HEK293 (cell line): ENCODE results near the gene PRKCE.

ENCODE experiments used
- CTCF ChIA-PET: fragments of 350-600 bp; formaldehyde crosslinking; extraction: SDS; loops from one replicate; lab custom pipeline; 2021; ENCODE audit warnings: antibody characterized with exemption; lab: Yijun Ruan, JAX
- POLR2A ChIA-PET: fragments of 300-600 bp; formaldehyde crosslinking; extraction: SDS; loops from one replicate; lab custom pipeline; 2020; ENCODE audit warnings: antibody characterized with exemption, inconsistent platforms; lab: Yijun Ruan, JAX
- H3K27ac ChIP-seq: fragments of 200-500 bp; sonication (Bioruptor generic); 2 replicates; pipeline ENCODE4 v1.5.1; 2014; ENCODE audit warnings: low read depth, low read length, control low read depth, inconsistent platforms; ENCODE audit errors: extremely low read depth
- H3K36me3 ChIP-seq, 2 experiments: fragments of 200-500 bp in 1 of 2; sonication (Bioruptor generic) in 1 of 2; 1 replicate in 1 of 2; 2 replicates in 1 of 2; pipeline ENCODE4 v1.5.1; 2014 to 2017; ENCODE audit warnings: inconsistent platforms in 2 of 2, low read length in 2 of 2; ENCODE audit not compliant: control insufficient read depth in 2 of 2, insufficient read depth in 1 of 2
- H3K4me1 ChIP-seq: fragments of 200-500 bp; sonication (Bioruptor generic); 2 replicates; pipeline ENCODE4 v1.5.1; 2014; ENCODE audit warnings: mild to moderate bottlenecking, low read length, inconsistent platforms; ENCODE audit not compliant: control insufficient read depth, insufficient read depth
- H3K4me3 ChIP-seq: 2 replicates; pipeline ENCODE4 v1.5.1; 2011; ENCODE audit warnings: low read depth, mild to moderate bottlenecking, control low read depth, low read length, moderate library complexity
- H3K9me3 ChIP-seq: fragments of 200-500 bp; sonication (Bioruptor generic); 2 replicates; pipeline ENCODE4 v1.5.1; 2014; ENCODE audit warnings: low read depth, low read length, inconsistent platforms; ENCODE audit not compliant: control insufficient read depth, insufficient read depth
- HOXD13 ChIP-seq: sonication (generic); formaldehyde crosslinking; IDR thresholded peaks from 2 replicates; pipeline ENCODE4 v1.8.0; 2022; ENCODE audit warnings: missing genetic modification reagents, borderline replicate concordance
- REST ChIP-seq: fragments of 450-650 bp; formaldehyde crosslinking; IDR thresholded peaks from 2 replicates; pipeline ENCODE4 v1.5.1; 2016; ENCODE audit warnings: missing biosample characterization, missing genetic modification characterization
- ZBTB10 ChIP-seq: fragments of 450-650 bp; formaldehyde crosslinking; IDR thresholded peaks from 2 replicates; pipeline ENCODE4 v1.5.1; 2016; ENCODE audit warnings: missing biosample characterization, missing genetic modification characterization
- ZFP37 ChIP-seq: fragments of 450-650 bp; formaldehyde crosslinking; IDR thresholded peaks from 2 replicates; pipeline ENCODE4 v1.5.1; 2016; ENCODE audit warnings: missing biosample characterization, missing genetic modification characterization
- ZFP41 ChIP-seq: fragments of 450-650 bp; formaldehyde crosslinking; IDR thresholded peaks from 2 replicates; pipeline ENCODE4 v1.5.1; 2016; ENCODE audit warnings: missing biosample characterization, missing genetic modification characterization, borderline replicate concordance
- ZNF112 ChIP-seq: fragments of 450-650 bp; formaldehyde crosslinking; IDR thresholded peaks from 2 replicates; pipeline ENCODE4 v1.5.0; 2017; ENCODE audit warnings: missing biosample characterization, missing genetic modification characterization
- ZNF214 ChIP-seq: fragments of 450-650 bp; formaldehyde crosslinking; IDR thresholded peaks from 2 replicates; pipeline ENCODE4 v1.5.1; 2017; ENCODE audit warnings: missing biosample characterization, mild to moderate bottlenecking, missing genetic modification characterization, borderline replicate concordance
- ZNF280C ChIP-seq: fragments of 450-650 bp; formaldehyde crosslinking; IDR thresholded peaks from 2 replicates; pipeline ENCODE4 v1.5.1; 2016; ENCODE audit warnings: missing biosample characterization, missing genetic modification characterization
- ZNF571 ChIP-seq: fragments of 450-650 bp; formaldehyde crosslinking; IDR thresholded peaks from 2 replicates; pipeline ENCODE4 v1.5.0; 2017; ENCODE audit warnings: missing biosample characterization, missing genetic modification characterization
- ZNF654 ChIP-seq: fragments of 450-650 bp; formaldehyde crosslinking; IDR thresholded peaks from 2 replicates; pipeline ENCODE4 v1.5.1; 2016; ENCODE audit warnings: low read depth, missing biosample characterization, missing genetic modification characterization
- ZNF660 ChIP-seq: fragments of 450-650 bp; IDR thresholded peaks from 2 replicates; pipeline ENCODE4 v1.5.1; 2018; ENCODE audit warnings: missing biosample characterization, mild to moderate bottlenecking, missing genetic modification characterization
- ZNF776 ChIP-seq: fragments of 450-650 bp; formaldehyde crosslinking; IDR thresholded peaks from 2 replicates; pipeline ENCODE4 v1.5.0; 2017; ENCODE audit warnings: missing biosample characterization, missing genetic modification characterization, borderline replicate concordance
- ZSCAN18 ChIP-seq: fragments of 450-650 bp; formaldehyde crosslinking; IDR thresholded peaks from 2 replicates; pipeline ENCODE4 v1.5.1; 2016; ENCODE audit warnings: missing biosample characterization, missing genetic modification characterization

The PRKCE gene

GRCh38 chr2:45750001-45750400, 98.5 kb downstream of the PRKCE start:
- Histone ChIP-seq H3K9me3 (no peaks in the 10 kb centered on the region), H3K27ac (no peak overlapping the region), H3K36me3 (no peaks in the 10 kb centered on the region), H3K4me1 (no peaks in the 10 kb centered on the region), H3K4me3 (no peak overlapping the region)
- CTCF ChIA-PET = interaction anchor here (0.5 to 0.6 kb wide), 2 partner anchors 31 to 713 kb away, joined by 3 read pairs; no protein-coding TSS in a partner anchor
- POLR2A ChIA-PET = no interaction called here
- TF ChIP-seq ZNF660 (tag by site-specific recombination) = no peak
- TF ChIP-seq ZSCAN18 (tag by site-specific recombination) = no peak
- no peak for TF ChIP-seq ZNF571 (tag by site-specific recombination)
- no peak for TF ChIP-seq HOXD13
- no peak for TF ChIP-seq ZNF654
- TF ChIP-seq ZNF280C (tag by site-specific recombination) = no peak

GRCh38 chr2:45750484-45750883, 99.0 kb downstream of the PRKCE start:
- CTCF ChIA-PET = interaction anchor here (0.5 kb wide), 1 partner anchor 30 kb away, joined by 3 read pairs; no protein-coding TSS in a partner anchor

GRCh38 chr2:45753381-45753780, 101.9 kb downstream of the PRKCE start:
- no peak for TF ChIP-seq ZNF214 (tag by site-specific recombination)
- no peak for TF ChIP-seq REST (tag by site-specific recombination)
- no peak for TF ChIP-seq ZFP37
- Histone ChIP-seq H3K4me3 (no peak overlapping the region), H3K36me3 (no peaks in the 10 kb centered on the region), H3K9me3 (no peaks in the 10 kb centered on the region), H3K4me1 (no peaks in the 10 kb centered on the region), H3K27ac (no peak overlapping the region)
- POLR2A ChIA-PET = no interaction called here
- CTCF ChIA-PET = no interaction called here

More at GRCh38 chr2:45750484-45750883, 99.0 kb downstream of the PRKCE start:
- H3K36me3 ChIP-seq = no peaks in the 10 kb centered on the region
- no peak overlapping the region for H3K4me3 ChIP-seq
- POLR2A ChIA-PET = no interaction called here
- no peaks in the 10 kb centered on the region for H3K9me3 ChIP-seq
- no peak for TF ChIP-seq ZNF776 (tag by site-specific recombination)
- TF ChIP-seq ZBTB10 (tag by site-specific recombination) = no peak
- no peak for TF ChIP-seq ZFP41 (tag by site-specific recombination)
- TF ChIP-seq ZNF112 = no peak
- no peaks in the 10 kb centered on the region for H3K4me1 ChIP-seq
- no peak overlapping the region for H3K27ac ChIP-seq
